Activated CD4-positive, alpha-beta T cell treated with anti-CD3 and anti-CD28 coated beads, Interleukin-2, amount 50 U/mL, for 24 hours (primary cell): ENCODE data around the gene CD82.

ENCODE experiments used
- DNase-seq, 2 donors: peaks; one replicate each; pipeline ENCODE4 v3.0.0-alpha.2; 2020; ENCODE audit warnings: low read depth in 1 of 2, low spot score in 1 of 2

CD82 gene

GRCh38 chr11:44565211-44565952, at the start of gene CD82:
CD82 (plus strand) TSS chr11:44565663; CDS start chr11:44594663, 29,000 bp downstream.
- DNase-seq, result peak; percentile 96 to 98

GRCh38 chr11:44516688-44517507, 48.6 kb upstream of the CD82 start:
- no peak for DNase-seq

- no peak for DNase-seq
Measured at GRCh38 chr11:44517541-44517940, 47.9 kb upstream of the CD82 start.

GRCh38 chr11:44518968-44519550, 46.4 kb upstream of the CD82 start:
- no peak for DNase-seq

GRCh38 chr11:44519989-44520737, 45.3 kb upstream of the CD82 start:
- DNase-seq, result no peak

- DNase-seq, result no peak
Measured at GRCh38 chr11:44521148-44521547, 44.3 kb upstream of the CD82 start.

GRCh38 chr11:44522294-44522693, 43.2 kb upstream of the CD82 start:
- DNase-seq, result no peak

- no peak for DNase-seq
Measured at GRCh38 chr11:44524346-44524745, 41.1 kb upstream of the CD82 start.

- DNase-seq, result no peak
Measured at GRCh38 chr11:44524751-44525201, 40.7 kb upstream of the CD82 start.

- no peak for DNase-seq
Measured at GRCh38 chr11:44525473-44526252, 39.8 kb upstream of the CD82 start.

- no peak for DNase-seq
Measured at GRCh38 chr11:44526438-44526837, 39.0 kb upstream of the CD82 start.

- no peak for DNase-seq
Measured at GRCh38 chr11:44527476-44527875, 38.0 kb upstream of the CD82 start.

GRCh38 chr11:44528103-44528502, 37.4 kb upstream of the CD82 start:
- no peak for DNase-seq

GRCh38 chr11:44528581-44528980, 36.9 kb upstream of the CD82 start:
- no peak for DNase-seq

- no peak for DNase-seq
Measured at GRCh38 chr11:44529895-44530412, 35.5 kb upstream of the CD82 start.

- DNase-seq, result peak in 1 of 2 donors; percentile 17
Measured at GRCh38 chr11:44530413-44531115, 34.9 kb upstream of the CD82 start.

GRCh38 chr11:44531116-44531504, 34.4 kb upstream of the CD82 start:
- DNase-seq, result no peak

- no peak for DNase-seq
Measured at GRCh38 chr11:44531636-44532035, 33.8 kb upstream of the CD82 start.

- no peak for DNase-seq
Measured at GRCh38 chr11:44532809-44533208, 32.7 kb upstream of the CD82 start.
